Glutamatergic neuron (in vitro differentiated cells): ENCODE results near the gene TRPM2. TPM values are rescaled to one million over a fixed set of nuclear protein-coding genes. Genes with fewer than 3 reads are reported as not detected.

Experiments
- DNase-seq: peaks from one replicate; pipeline ENCODE4 v3.0.0; 2022
- H3K27ac Mint-ChIP-seq: one replicate; pipeline ENCODE4 v1.8.0; 2020; ENCODE audit warnings: mild to moderate bottlenecking, mixed read lengths, inconsistent platforms; ENCODE audit not compliant: unreplicated experiment
- H3K27me3 Mint-ChIP-seq: one replicate; pipeline ENCODE4 v1.8.0; 2020; ENCODE audit warnings: mild to moderate bottlenecking, moderate library complexity, mixed read lengths, inconsistent platforms; ENCODE audit not compliant: unreplicated experiment
- H3K36me3 Mint-ChIP-seq: one replicate; pipeline ENCODE4 v1.8.0; 2020; ENCODE audit warnings: mild to moderate bottlenecking, mixed read lengths, inconsistent platforms; ENCODE audit not compliant: unreplicated experiment
- H3K4me1 Mint-ChIP-seq: one replicate; pipeline ENCODE4 v1.8.0; 2020; ENCODE audit warnings: mild to moderate bottlenecking, low read depth, mixed read lengths, inconsistent platforms; ENCODE audit not compliant: unreplicated experiment
- H3K4me3 Mint-ChIP-seq: one replicate; pipeline ENCODE4 v1.8.0; 2020; ENCODE audit warnings: mild to moderate bottlenecking, mixed read lengths, inconsistent platforms; ENCODE audit not compliant: unreplicated experiment
- H3K9me3 Mint-ChIP-seq: one replicate; pipeline ENCODE4 v1.8.0; 2020; ENCODE audit warnings: mild to moderate bottlenecking, moderate library complexity, mixed read lengths, inconsistent platforms; ENCODE audit not compliant: unreplicated experiment
- CTCF ChIP-seq: fragments of 200-600 bp; sonication (generic); IDR thresholded peaks from one replicate; pipeline ENCODE4 v1.5.0; 2021; ENCODE audit not compliant: partially characterized antibody, unreplicated experiment
- total RNA-seq: library from RNA; stranded (reverse); fragmentation: NEBNext Ultra II Directional; extraction: Animal tissue kit (Norgen Biotek cat#: 25700); gene quantifications from one replicate; pipeline ENCODE4 v1.2.1, GENCODE V29; 2021; ENCODE audit not compliant: unreplicated experiment

TRPM2 gene
- total RNA-seq, 1 donor from 2014 or later = not detected

- Mint-ChIP-seq H3K36me3 (peaks cover 14% of the 10 kb centered on the region), H3K27ac (no peak overlapping the region), H3K4me1 (no peaks in the 10 kb centered on the region), H3K27me3 (peaks cover 3% of the 10 kb centered on the region), H3K9me3 (peaks cover 6% of the 10 kb centered on the region), H3K4me3 (no peak overlapping the region)
- DNase-seq = no peak
- TF ChIP-seq CTCF = no peak
Observed at GRCh38 chr21:44370786-44371410, 17.5 kb downstream of the TRPM2 start.

- H3K9me3 Mint-ChIP-seq = peaks cover 6% of the 10 kb centered on the region
- H3K4me3 Mint-ChIP-seq = no peak overlapping the region
- H3K4me1 Mint-ChIP-seq = no peaks in the 10 kb centered on the region
- no peak overlapping the region for H3K27ac Mint-ChIP-seq
- peaks cover 3% of the 10 kb centered on the region for H3K27me3 Mint-ChIP-seq
- H3K36me3 Mint-ChIP-seq = peaks cover 16% of the 10 kb centered on the region
- no peak for TF ChIP-seq CTCF
- DNase-seq = no peak
Observed at GRCh38 chr21:44371596-44371995, 18.2 kb downstream of the TRPM2 start.

GRCh38 chr21:44372616-44373015, 19.2 kb downstream of the TRPM2 start:
- no peak for TF ChIP-seq CTCF
- no peak overlapping the region for H3K4me3 Mint-ChIP-seq

GRCh38 chr21:44374601-44375280, 21.3 kb downstream of the TRPM2 start:
- TF ChIP-seq CTCF = no peak
- peaks cover 16% of the 10 kb centered on the region for H3K36me3 Mint-ChIP-seq

More at GRCh38 chr21:44372616-44373015, 19.2 kb downstream of the TRPM2 start:
- no peaks in the 10 kb centered on the region for H3K4me1 Mint-ChIP-seq
- peaks cover 4% of the 10 kb centered on the region for H3K27me3 Mint-ChIP-seq
- DNase-seq = no peak
- peaks cover 16% of the 10 kb centered on the region for H3K36me3 Mint-ChIP-seq
- peaks cover 7% of the 10 kb centered on the region for H3K9me3 Mint-ChIP-seq
- H3K27ac Mint-ChIP-seq = no peak overlapping the region

GRCh38 chr21:44375281-44375651, 21.8 kb downstream of the TRPM2 start:
- Mint-ChIP-seq H3K4me3 (no peak overlapping the region), H3K27me3 (peaks cover 2% of the 10 kb centered on the region), H3K27ac (no peak overlapping the region), H3K9me3 (peaks cover 9% of the 10 kb centered on the region), H3K36me3 (peaks cover 16% of the 10 kb centered on the region), H3K4me1 (peaks cover under 1% of the 10 kb centered on the region)
- no peak for TF ChIP-seq CTCF
- DNase-seq = no peak

More at GRCh38 chr21:44374601-44375280, 21.3 kb downstream of the TRPM2 start:
- H3K4me3 Mint-ChIP-seq = no peak overlapping the region
- H3K4me1 Mint-ChIP-seq = no peaks in the 10 kb centered on the region
- no peak for DNase-seq
- peaks cover 9% of the 10 kb centered on the region for H3K9me3 Mint-ChIP-seq
- peaks cover 2% of the 10 kb centered on the region for H3K27me3 Mint-ChIP-seq
- no peak overlapping the region for H3K27ac Mint-ChIP-seq
